ENCODE results near the gene SLAMF1.

DNA sequence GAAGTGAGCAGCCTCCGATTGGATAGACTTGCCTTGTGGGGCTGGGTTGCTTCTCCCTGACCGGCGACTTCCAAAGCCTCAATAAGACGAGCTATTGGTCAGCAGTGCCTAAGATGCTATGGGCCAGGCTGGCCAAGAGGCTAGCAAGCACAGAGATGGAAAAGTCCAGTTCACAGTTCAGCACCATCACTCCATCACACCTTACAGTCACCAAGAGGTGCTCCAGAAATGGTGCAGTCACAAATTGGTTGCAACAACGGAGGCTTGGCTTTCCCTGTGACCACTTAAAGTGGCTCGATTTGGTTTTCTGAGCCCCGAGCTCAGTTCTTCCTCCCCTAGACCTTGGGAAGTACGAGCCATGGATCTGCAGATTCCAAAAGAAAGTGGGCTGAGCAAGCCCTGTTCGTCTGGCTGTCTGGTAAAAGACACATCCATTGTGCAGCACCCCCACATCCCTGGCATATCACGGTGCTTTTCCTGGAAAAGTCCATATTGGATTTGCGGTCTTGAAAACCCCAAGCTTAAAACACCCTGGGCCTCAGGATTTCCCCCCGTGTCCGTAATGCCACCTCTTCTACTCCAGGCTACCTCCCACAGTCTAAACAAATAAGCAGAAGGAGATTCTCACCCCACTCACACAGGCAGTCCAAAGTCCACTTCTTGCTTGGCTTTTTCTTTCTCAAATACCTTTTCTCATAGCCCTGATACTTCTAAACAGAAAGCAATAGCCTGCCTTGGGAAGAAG, 1.3 kb downstream of the SLAMF1 start:
- TF ChIP-seq POLR2AphosphoS5 (IDR thresholded peaks at IDR 0.05; ENCODE audit: low read depth): no peak
- TF ChIP-seq CTCF (IDR thresholded peaks at IDR 0.05; ENCODE audit: insufficient read depth, low read length): no peak
- no peak for TF ChIP-seq GABPA (IDR thresholded peaks at IDR 0.05; ENCODE audit: low read depth)
